HG03571 (cell line): ENCODE results near the gene GZMH.
"Not testable (repeated sequence)": the region's sequence is repeated elsewhere in the genome, so short reads cannot be mapped to it uniquely, and the experiment has no call there.

ENCODE experiments used
- ATAC-seq: cut with Tn5 transposase; IDR thresholded peaks from one replicate; pipeline ENCODE4 v1.9.1; 2021; ENCODE audit not compliant: unreplicated experiment

The GZMH gene

DNA sequence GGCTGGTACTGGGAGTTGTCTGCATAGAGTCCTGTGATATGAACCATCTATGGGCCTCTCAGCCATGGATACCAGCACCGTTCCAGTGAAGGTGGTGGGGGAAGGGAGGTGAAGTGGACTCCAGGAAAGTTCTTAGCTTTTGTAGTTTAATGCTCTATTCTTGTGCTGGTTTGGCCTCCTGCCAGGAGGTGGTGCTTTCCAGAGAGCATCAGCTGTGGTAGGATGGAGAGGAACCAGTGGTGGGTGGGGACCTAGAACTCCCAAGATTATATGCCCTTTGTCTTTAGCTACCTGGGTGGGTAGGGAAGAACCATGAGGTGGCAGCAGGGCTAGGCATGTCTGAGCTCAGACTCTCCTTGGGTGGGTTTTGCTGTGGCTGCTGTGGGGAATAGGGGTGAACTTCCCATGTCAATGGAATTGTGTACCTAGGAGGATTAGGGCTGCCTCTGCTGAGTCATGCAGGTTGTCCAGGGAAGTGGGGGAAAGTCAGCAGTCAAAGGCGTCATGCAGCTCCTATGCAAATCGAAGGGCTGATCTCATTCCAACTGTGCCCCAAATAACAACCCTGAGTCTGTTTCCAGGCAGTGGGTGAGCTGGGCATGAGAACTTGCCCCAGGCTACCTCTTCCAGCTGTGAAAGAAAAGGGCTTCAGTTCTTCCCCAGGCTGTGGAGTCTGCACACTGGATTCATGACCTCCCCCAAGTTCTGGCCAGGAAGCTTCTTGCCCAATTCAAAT is 14.2 kb downstream of the GZMH start:
- ATAC-seq, result no peak

DNA sequence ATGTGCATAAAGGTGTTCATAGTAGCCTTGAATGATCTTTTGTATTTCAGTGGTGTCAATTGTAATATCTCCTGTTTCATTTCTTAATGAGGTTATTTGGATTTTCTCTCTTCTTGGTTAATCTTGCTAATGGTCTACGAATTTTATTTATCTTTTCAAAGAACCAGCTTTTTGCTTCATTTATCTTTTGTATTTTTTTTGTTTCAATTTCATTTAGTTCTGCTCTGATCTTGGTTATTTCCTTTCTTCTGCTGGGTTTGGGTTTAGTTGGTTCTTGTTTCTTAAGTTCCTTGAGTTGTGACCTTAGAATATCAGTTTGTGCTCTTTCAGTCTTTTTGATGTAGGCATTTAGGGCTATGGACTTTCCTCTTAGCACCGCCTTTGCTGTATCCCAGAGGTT is 18.5 kb downstream of the GZMH start:
- not testable (repeated sequence) for ATAC-seq

DNA sequence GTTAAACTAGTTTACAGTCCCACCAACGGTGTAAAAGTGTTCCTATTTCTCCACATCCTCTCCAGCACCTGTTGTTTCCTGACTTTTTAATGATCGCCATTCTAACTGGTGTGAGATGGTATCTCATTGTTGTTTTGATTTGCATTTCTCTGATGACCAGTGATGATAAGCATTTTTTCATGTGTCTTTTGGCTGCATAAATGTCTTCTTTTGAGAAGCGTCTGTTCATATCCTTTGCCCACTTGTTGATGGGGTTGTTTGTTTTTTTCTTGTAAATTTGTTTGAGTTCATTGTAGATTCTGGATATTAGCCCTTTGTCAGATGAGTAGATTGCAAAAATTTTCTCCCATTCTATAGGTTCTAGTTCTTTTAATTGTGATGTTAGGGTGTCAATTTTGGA is 25.1 kb downstream of the GZMH start:
- not testable (repeated sequence) for ATAC-seq

DNA sequence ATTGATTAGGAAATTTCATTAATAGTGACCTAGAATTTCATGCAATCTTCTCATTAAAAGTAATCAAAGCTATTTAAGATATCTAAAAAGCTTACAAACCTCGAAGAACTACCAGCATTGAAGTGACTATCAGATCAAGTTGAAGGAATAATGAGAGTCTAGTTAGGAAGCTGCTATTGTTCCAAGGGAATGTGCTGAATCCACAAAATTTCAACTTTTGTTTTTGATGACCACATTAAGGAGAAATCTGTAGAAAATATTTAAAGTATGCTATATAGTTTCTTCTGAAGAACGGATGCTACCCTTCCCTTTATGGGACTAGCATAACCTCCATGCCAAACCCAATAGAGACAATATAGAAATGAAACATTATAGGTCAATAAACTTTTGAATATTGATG is 30.9 kb downstream of the GZMH start:
- ATAC-seq, result no peak

DNA sequence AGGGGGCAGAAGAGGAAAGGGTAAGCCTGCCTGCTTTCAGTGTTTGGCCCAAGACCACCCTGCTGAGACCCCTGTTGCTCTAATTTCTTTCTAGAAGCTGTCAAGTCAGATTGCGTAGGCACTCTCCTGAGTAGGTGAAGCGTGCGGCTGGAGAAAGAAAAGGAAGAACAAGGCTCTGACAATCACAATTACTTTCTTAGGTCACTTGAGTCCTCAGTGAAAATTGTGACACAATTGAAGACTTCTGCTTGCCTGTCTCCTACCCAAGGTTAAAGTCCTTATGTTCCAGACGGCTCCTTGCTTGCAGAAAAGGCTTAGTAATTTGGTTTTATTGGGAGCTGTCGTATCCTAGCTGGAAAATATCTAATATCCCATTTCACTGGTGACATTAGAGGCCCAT is 32.7 kb downstream of the GZMH start:
- no peak for ATAC-seq

DNA sequence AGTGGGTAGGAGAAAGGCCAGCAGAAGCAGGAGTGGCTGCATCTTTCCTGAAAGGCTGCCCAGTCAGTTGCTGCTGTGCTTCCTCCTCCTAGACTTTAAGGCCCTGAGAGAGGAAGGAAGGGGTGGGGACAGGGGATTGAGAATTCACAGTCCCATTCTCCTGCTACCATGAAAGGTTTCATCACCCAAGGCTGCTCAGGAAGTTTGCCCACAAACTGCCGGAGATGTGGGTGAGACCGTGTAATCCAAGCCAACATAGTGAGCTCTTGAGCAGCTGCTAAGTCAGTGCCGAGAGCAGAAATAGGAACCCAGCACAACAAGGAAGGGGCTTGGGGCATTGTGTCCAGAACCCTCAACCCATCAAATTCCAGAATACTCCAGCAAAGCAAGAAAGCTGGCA is 33.3 kb downstream of the GZMH start, which contains the start of gene CTSG:
Gene CTSG (minus strand): TSS at position 69 of the 400 bp plus-strand sequence. CDS start 27 bp downstream, at position 42.
- no peak for ATAC-seq

DNA sequence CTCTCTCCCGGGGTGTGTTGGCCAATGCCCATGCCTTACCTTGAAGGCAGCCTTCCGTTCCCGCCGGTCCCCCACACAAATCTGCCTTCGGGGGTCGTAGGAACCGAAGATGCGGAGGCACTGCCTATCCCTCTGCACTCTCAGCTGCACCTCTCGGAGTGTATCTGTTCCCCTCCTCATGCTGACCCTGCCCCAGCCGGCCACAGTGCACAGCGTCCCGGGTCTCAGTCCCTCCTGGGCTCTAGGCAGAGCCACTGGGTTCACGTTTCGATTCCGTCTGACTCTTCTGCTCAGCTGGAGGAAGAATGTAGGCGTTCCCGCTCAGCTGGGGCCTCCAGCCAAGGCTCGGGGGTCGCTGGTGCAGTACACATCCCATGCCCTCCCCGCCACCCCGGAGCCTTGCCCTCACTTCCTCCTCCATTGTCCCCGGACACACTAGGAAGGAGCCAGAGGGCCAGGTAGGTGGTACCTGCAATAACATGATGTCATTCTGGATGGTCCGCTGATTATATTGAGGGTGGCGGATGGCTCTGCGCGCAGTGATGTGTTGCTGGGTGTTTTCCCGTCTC is 35.2 kb downstream of the GZMH start:
- no peak for ATAC-seq

DNA sequence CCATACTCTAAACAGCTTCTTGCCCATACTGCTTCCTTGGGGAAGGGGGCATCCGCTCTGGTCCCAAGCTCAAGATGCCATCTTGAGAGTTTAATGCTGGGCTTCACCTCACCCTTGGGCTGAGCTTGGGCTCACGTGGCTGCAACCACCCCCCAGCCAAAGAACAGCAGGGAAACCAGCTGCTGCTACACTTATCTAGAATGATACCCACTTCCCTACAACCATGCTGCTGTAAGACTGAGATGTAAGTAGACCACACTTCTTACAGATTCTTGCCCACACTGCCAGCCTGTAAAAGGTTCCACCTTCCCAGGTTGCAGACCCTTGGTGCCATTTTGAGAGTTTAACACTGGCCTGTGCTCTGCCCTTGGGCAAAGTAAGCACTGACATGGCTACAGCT is 43.2 kb downstream of the GZMH start:
- no peak for ATAC-seq

DNA sequence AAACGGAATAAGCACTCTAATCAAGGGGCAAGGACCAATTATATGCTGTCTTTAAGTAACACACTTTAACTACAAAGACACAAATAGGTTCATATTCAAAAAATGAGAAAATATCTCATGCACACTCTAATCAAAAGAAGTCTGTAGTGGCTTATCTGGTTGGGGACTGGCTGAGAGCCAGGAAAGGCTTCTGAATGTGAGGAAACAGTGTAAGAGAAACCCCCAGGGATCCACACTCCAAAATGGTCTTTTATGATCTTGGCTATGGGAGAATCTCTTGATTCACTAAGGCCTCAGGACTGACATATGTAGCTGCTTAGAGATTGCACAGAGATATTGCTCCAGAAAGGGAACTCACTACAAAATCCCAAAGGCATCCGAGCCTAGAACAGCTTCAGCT is 43.7 kb downstream of the GZMH start:
- no peak for ATAC-seq

DNA sequence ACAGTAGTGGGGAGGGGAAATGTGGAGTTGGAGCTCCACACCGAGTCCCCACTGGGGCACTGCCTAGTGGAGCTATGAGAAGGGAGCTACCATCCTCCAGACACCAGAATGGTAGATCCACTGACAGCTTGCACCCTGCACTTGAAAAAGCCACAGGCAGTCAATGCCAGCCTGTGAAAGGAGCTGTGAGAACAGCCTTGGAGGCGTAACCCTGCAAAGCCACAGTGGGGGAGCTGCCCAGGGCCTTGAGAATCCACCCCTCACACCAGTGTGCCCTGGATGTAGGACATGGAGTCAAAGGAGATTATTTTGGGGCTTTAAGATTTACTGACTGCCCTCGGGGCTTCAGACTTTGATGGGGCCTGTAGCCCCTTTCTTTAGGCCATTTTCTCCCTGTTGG is 46.0 kb downstream of the GZMH start:
- ATAC-seq, result no peak

DNA sequence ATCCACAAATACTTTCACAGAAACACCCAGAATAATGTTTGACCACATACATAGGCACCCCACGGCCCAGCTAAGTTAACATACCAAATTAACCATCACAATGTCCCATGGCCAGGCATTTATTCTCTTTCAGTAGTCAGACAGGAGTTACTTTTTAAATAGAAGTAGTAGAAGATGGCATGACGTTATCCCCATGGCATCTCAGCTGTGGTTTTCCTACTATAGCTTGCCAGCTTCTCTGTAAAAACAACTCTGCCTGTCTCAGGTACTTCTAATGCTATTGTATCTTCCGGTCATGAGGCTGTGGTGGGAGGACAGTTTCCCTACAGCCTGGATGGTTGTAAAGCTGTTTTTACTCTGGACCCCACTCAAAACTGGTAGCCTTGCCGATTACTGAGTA is 52.7 kb downstream of the GZMH start:
- no peak for ATAC-seq
